ENCODE measurements around the gene SYNJ2. TPM values are rescaled to one million over a fixed set of nuclear protein-coding genes. Genes with fewer than 3 reads are reported as not detected.
"Not testable (repeated sequence)": the region's sequence is repeated elsewhere in the genome, so short reads cannot be mapped to it uniquely, and the experiment has no call there.

The SYNJ2 gene
- total RNA-seq, 3 donors from 2014 or later = 22.9 to 27.8 (median 24.2) TPM

- no peak for DNase-seq
- Mint-ChIP-seq H3K36me3 (ENCODE audit: insufficient read depth) (peaks cover under 1% of the 10 kb centered on the region), H3K4me1 (ENCODE audit: low read depth) (peaks cover 11% of the 10 kb centered on the region), H3K9me3 (peaks cover 12% of the 10 kb centered on the region), H3K4me3 (no peak overlapping the region), H3K27me3 (ENCODE audit: low read depth) (peaks cover 3% of the 10 kb centered on the region)
- ATAC-seq = no peak
These were observed 17.6 kb upstream of the SYNJ2 start for GRCh38 chr6:157964100-157964499.

GRCh38 chr6:157965387-157965786 is 16.3 kb upstream of the SYNJ2 start:
- Mint-ChIP-seq H3K9me3 (peaks cover 3% of the 10 kb centered on the region), H3K27me3 (ENCODE audit: low read depth) (peaks cover 3% of the 10 kb centered on the region), H3K4me3 (no peak overlapping the region), H3K4me1 (ENCODE audit: low read depth) (peaks cover 11% of the 10 kb centered on the region), H3K36me3 (ENCODE audit: insufficient read depth) (no peaks in the 10 kb centered on the region)
- ATAC-seq (no peak), DNase-seq (no peak)

GRCh38 chr6:157966589-157966977 is 15.1 kb upstream of the SYNJ2 start:
- Mint-ChIP-seq H3K4me3 (no peak overlapping the region), H3K36me3 (ENCODE audit: insufficient read depth) (no peaks in the 10 kb centered on the region), H3K9me3 (peaks cover 3% of the 10 kb centered on the region), H3K4me1 (ENCODE audit: low read depth) (peaks cover 9% of the 10 kb centered on the region), H3K27me3 (ENCODE audit: low read depth) (peaks cover 3% of the 10 kb centered on the region)
- DNase-seq (no peak), ATAC-seq (no peak)

- DNase-seq (no peak), ATAC-seq (no peak)
- H3K4me3 Mint-ChIP-seq = no peak overlapping the region
- H3K4me1 Mint-ChIP-seq (ENCODE audit: low read depth) = peaks cover 9% of the 10 kb centered on the region
- peaks cover 3% of the 10 kb centered on the region for H3K9me3 Mint-ChIP-seq
- peaks cover 4% of the 10 kb centered on the region for H3K27me3 Mint-ChIP-seq (ENCODE audit: low read depth)
- H3K36me3 Mint-ChIP-seq (ENCODE audit: insufficient read depth) = no peaks in the 10 kb centered on the region
These were observed 14.6 kb upstream of the SYNJ2 start for GRCh38 chr6:157967020-157967419.

GRCh38 chr6:157967486-157967885 is 14.2 kb upstream of the SYNJ2 start:
- ATAC-seq (no peak), DNase-seq (no peak)
- Mint-ChIP-seq H3K9me3 (peaks cover 3% of the 10 kb centered on the region), H3K4me3 (no peak overlapping the region), H3K4me1 (ENCODE audit: low read depth) (peaks cover 8% of the 10 kb centered on the region), H3K27me3 (ENCODE audit: low read depth) (peaks cover 4% of the 10 kb centered on the region), H3K36me3 (ENCODE audit: insufficient read depth) (no peaks in the 10 kb centered on the region)

- H3K4me1 Mint-ChIP-seq (ENCODE audit: low read depth); H3K4me3 Mint-ChIP-seq; H3K27me3 Mint-ChIP-seq (ENCODE audit: low read depth); ATAC-seq; H3K36me3 Mint-ChIP-seq (ENCODE audit: insufficient read depth); H3K9me3 Mint-ChIP-seq; DNase-seq: not testable (repeated sequence)
These were observed 9.5 kb upstream of the SYNJ2 start for GRCh38 chr6:157972177-157972576.

- no peak for ATAC-seq
These were observed 7.2 kb upstream of the SYNJ2 start for GRCh38 chr6:157974341-157974894.

GRCh38 chr6:157974967-157975366 is 6.7 kb upstream of the SYNJ2 start:
- ATAC-seq (no peak), DNase-seq (no peak)
- H3K4me1 Mint-ChIP-seq (ENCODE audit: low read depth) = peaks cover 4% of the 10 kb centered on the region
- no peaks in the 10 kb centered on the region for H3K9me3 Mint-ChIP-seq
- no peak overlapping the region for H3K4me3 Mint-ChIP-seq
- no peaks in the 10 kb centered on the region for H3K36me3 Mint-ChIP-seq (ENCODE audit: insufficient read depth)
- peaks cover 6% of the 10 kb centered on the region for H3K27me3 Mint-ChIP-seq (ENCODE audit: low read depth)

More at GRCh38 chr6:157974341-157974894, 7.2 kb upstream of the SYNJ2 start:
- DNase-seq = no peak
- peaks cover 6% of the 10 kb centered on the region for H3K27me3 Mint-ChIP-seq (ENCODE audit: low read depth)
- H3K36me3 Mint-ChIP-seq (ENCODE audit: insufficient read depth) = no peaks in the 10 kb centered on the region
- H3K9me3 Mint-ChIP-seq = no peaks in the 10 kb centered on the region
- no peak overlapping the region for H3K4me3 Mint-ChIP-seq
- no peaks in the 10 kb centered on the region for H3K4me1 Mint-ChIP-seq (ENCODE audit: low read depth)

- ATAC-seq = no peak
- no peak overlapping the region for H3K4me3 Mint-ChIP-seq
- no peak for DNase-seq
- H3K9me3 Mint-ChIP-seq = no peaks in the 10 kb centered on the region
- H3K27me3 Mint-ChIP-seq (ENCODE audit: low read depth) = peaks cover 6% of the 10 kb centered on the region
- H3K4me1 Mint-ChIP-seq (ENCODE audit: low read depth) = peaks cover 7% of the 10 kb centered on the region
- no peaks in the 10 kb centered on the region for H3K36me3 Mint-ChIP-seq (ENCODE audit: insufficient read depth)
These were observed 6.2 kb upstream of the SYNJ2 start for GRCh38 chr6:157975456-157975855.

- ATAC-seq (no peak), DNase-seq (no peak)
- Mint-ChIP-seq H3K4me1 (ENCODE audit: low read depth) (peaks cover 11% of the 10 kb centered on the region), H3K27me3 (ENCODE audit: low read depth) (peaks cover 3% of the 10 kb centered on the region), H3K4me3 (no peak overlapping the region), H3K9me3 (no peaks in the 10 kb centered on the region), H3K36me3 (ENCODE audit: insufficient read depth) (no peaks in the 10 kb centered on the region)
These were observed 5.1 kb upstream of the SYNJ2 start for GRCh38 chr6:157976345-157977175.

GRCh38 chr6:157977176-157977804 is 4.4 kb upstream of the SYNJ2 start:
- Mint-ChIP-seq H3K9me3 (no peaks in the 10 kb centered on the region), H3K36me3 (ENCODE audit: insufficient read depth) (no peaks in the 10 kb centered on the region), H3K27me3 (ENCODE audit: low read depth) (peaks cover 2% of the 10 kb centered on the region), H3K4me3 (no peak overlapping the region), H3K4me1 (ENCODE audit: low read depth) (peaks cover 12% of the 10 kb centered on the region)
- no peak for DNase-seq
- ATAC-seq = no peak

GRCh38 chr6:157978021-157978783 is 3.5 kb upstream of the SYNJ2 start:
- H3K36me3 Mint-ChIP-seq (ENCODE audit: insufficient read depth) = no peaks in the 10 kb centered on the region
- H3K9me3 Mint-ChIP-seq = no peaks in the 10 kb centered on the region
- ATAC-seq (no peak), DNase-seq (no peak)
- no peak overlapping the region for H3K4me3 Mint-ChIP-seq
- H3K27me3 Mint-ChIP-seq (ENCODE audit: low read depth) = peaks cover 2% of the 10 kb centered on the region
- H3K4me1 Mint-ChIP-seq (ENCODE audit: low read depth) = peaks cover 20% of the 10 kb centered on the region

GRCh38 chr6:157980288-157981131 is 1.2 kb upstream of the SYNJ2 start:
- peaks cover 2% of the 10 kb centered on the region for H3K27me3 Mint-ChIP-seq (ENCODE audit: low read depth)
- ATAC-seq = peak in 1 of 2 donors; percentile 4
- peaks cover 41% of the 10 kb centered on the region for H3K4me1 Mint-ChIP-seq (ENCODE audit: low read depth)
- no peaks in the 10 kb centered on the region for H3K9me3 Mint-ChIP-seq
- DNase-seq = no peak
- H3K4me3 Mint-ChIP-seq = peak overlapping the region; percentile 90
- no peaks in the 10 kb centered on the region for H3K36me3 Mint-ChIP-seq (ENCODE audit: insufficient read depth)

- peaks cover 2% of the 10 kb centered on the region for H3K27me3 Mint-ChIP-seq (ENCODE audit: low read depth)
- H3K36me3 Mint-ChIP-seq (ENCODE audit: insufficient read depth) = no peaks in the 10 kb centered on the region
- H3K9me3 Mint-ChIP-seq = no peaks in the 10 kb centered on the region
- DNase-seq (no peak), ATAC-seq (peak in 1 of 2 donors; percentile 4)
- peaks cover 43% of the 10 kb centered on the region for H3K4me1 Mint-ChIP-seq (ENCODE audit: low read depth)
- H3K4me3 Mint-ChIP-seq = peak overlapping the region; percentile 90
These were observed 600 bp upstream of the SYNJ2 start for GRCh38 chr6:157981132-157981394.

Data from activated T-cell treated with anti-CD3 and anti-CD28 coated beads, Interleukin-2, amount 50 U/mL, for 4 hours (primary cell).